TTC549 (cell line): ENCODE measurements around the gene DGCR6L.
"Not testable (repeated sequence)": the region's sequence is repeated elsewhere in the genome, so short reads cannot be mapped to it uniquely, and the experiment has no call there.

ENCODE experiments used
- FAIRE-seq: peaks from 2 replicates; lab custom pipeline; 2012; peaks lifted over from hg19 to GRCh38; lab: Jason Lieb, UNC

Gene DGCR6L

GRCh38 chr22:20291604-20292063 is 28.2 kb downstream of the DGCR6L start:
- no peak for FAIRE-seq

- FAIRE-seq: no peak
Measured at GRCh38 chr22:20291249-20291586, 28.6 kb downstream of the DGCR6L start.

GRCh38 chr22:20290578-20291248 is 29.1 kb downstream of the DGCR6L start:
- FAIRE-seq: no peak

GRCh38 chr22:20290045-20290392 is 29.8 kb downstream of the DGCR6L start:
- FAIRE-seq: no peak

- FAIRE-seq: not testable (repeated sequence)
Measured at GRCh38 chr22:20289182-20290044, 30.4 kb downstream of the DGCR6L start.

GRCh38 chr22:20286784-20287423 is 33.0 kb downstream of the DGCR6L start:
- FAIRE-seq: not testable (repeated sequence)

- FAIRE-seq: not testable (repeated sequence)
Measured at GRCh38 chr22:20286312-20286660, 33.6 kb downstream of the DGCR6L start.

- not testable (repeated sequence) for FAIRE-seq
Measured at GRCh38 chr22:20285473-20286311, 34.2 kb downstream of the DGCR6L start.

GRCh38 chr22:20284471-20285086 is 35.3 kb downstream of the DGCR6L start:
- no peak for FAIRE-seq

GRCh38 chr22:20283674-20284066 is 36.2 kb downstream of the DGCR6L start:
- no peak for FAIRE-seq

GRCh38 chr22:20282901-20283673 is 36.8 kb downstream of the DGCR6L start:
- no peak for FAIRE-seq

- FAIRE-seq: no peak
Measured at GRCh38 chr22:20281891-20282290, 38.0 kb downstream of the DGCR6L start.

- not testable (repeated sequence) for FAIRE-seq
Measured at GRCh38 chr22:20281473-20281872, 38.4 kb downstream of the DGCR6L start.

GRCh38 chr22:20280866-20281265 is 39.0 kb downstream of the DGCR6L start:
- no peak for FAIRE-seq

- not testable (repeated sequence) for FAIRE-seq
Measured at GRCh38 chr22:20280163-20280562, 39.7 kb downstream of the DGCR6L start.

GRCh38 chr22:20279662-20280134 is 40.2 kb downstream of the DGCR6L start:
- no peak for FAIRE-seq

GRCh38 chr22:20278726-20279490 is 41.0 kb downstream of the DGCR6L start:
- not testable (repeated sequence) for FAIRE-seq

GRCh38 chr22:20277936-20278635 is 41.8 kb downstream of the DGCR6L start:
- FAIRE-seq: not testable (repeated sequence)

- FAIRE-seq: no peak
Measured at GRCh38 chr22:20276468-20276867, 43.4 kb downstream of the DGCR6L start.
